Thyroid gland (tissue), 4 donors: ENCODE results near the gene NNT. TPM values are rescaled to one million over a fixed set of nuclear protein-coding genes. Genes with fewer than 3 reads are reported as not detected.

Experiments used
- DNase-seq, 2 donors: peaks; one replicate each; pipeline ENCODE4 v3.0.0-alpha.2; 2019
- H3K27ac ChIP-seq, 3 donors: fragments of 200-600 bp; sonication (generic); 1 replicate in 2 of 3; 2 replicates in 1 of 3; pipeline ENCODE4 v1.5.1; 2016 to 2019; ENCODE audit warnings: mild to moderate bottlenecking in 1 of 3, moderate library complexity in 1 of 3
- H3K27me3 ChIP-seq: fragments of 200-600 bp; sonication (generic); one replicate; pipeline ENCODE4 v1.5.1; 2019
- H3K36me3 ChIP-seq, 2 donors: fragments of 200-600 bp; sonication (generic); one replicate each; pipeline ENCODE4 v1.5.1; 2016 to 2019
- H3K4me1 ChIP-seq, 2 donors: fragments of 200-600 bp; sonication (generic); one replicate each; pipeline ENCODE4 v1.5.1; 2017 to 2019
- H3K4me3 ChIP-seq, 3 donors: fragments of 200-600 bp; sonication (generic); replicated peaks in 1 of 3; 1 replicate in 2 of 3; 2 replicates in 1 of 3; pipeline ENCODE4 v1.5.1; 2016; ENCODE audit warnings: mild to moderate bottlenecking in 1 of 3
- H3K9me3 ChIP-seq: fragments of 200-600 bp; sonication (generic); one replicate; pipeline ENCODE4 v1.5.1; 2017
- CTCF ChIP-seq, 6 experiments: fragments of 200-600 bp in 3 of 6; fragments of 450-650 bp in 3 of 6; sonication (generic) in 3 of 6; IDR thresholded peaks; one replicate each; pipeline ENCODE4 v1.5.1; 2016 to 2019; ENCODE audit warnings: antibody characterized with exemption in 6 of 6, mild to moderate bottlenecking in 2 of 6, inconsistent platforms in 1 of 6, moderate library complexity in 1 of 6
- POLR2A ChIP-seq, 2 donors: fragments of 450-650 bp; IDR thresholded peaks; one replicate each; pipeline ENCODE4 v1.6.1; 2017; ENCODE audit warnings: antibody characterized with exemption in 2 of 2, mild to moderate bottlenecking in 2 of 2, moderate library complexity in 1 of 2
- WGBS, 2 donors: methylation state at CpG; one replicate each; pipeline ENCODE4 v1.1.5; 2017; 5-methylcytosine and 5-hydroxymethylcytosine counted together
- intact Hi-C: fragments of 100-400 bp; cut with DNase I; formaldehyde crosslinking; loops from one replicate; pipeline ENCODE4 v1.15.1; 2023
- total RNA-seq, 4 donors: library from RNA; depleted of rRNA; stranded (reverse); fragments of >200 nt; gene quantifications; one replicate each; pipeline ENCODE4 v1.2.3, GENCODE V29; 2016

The NNT gene
- total RNA-seq, 4 donors from 2014 or later: 95.7 to 125 (median 104) TPM

GRCh38 chr5:43635374-43635773, 32.4 kb downstream of the NNT start:
- Histone ChIP-seq H3K27me3 (no peaks in the 10 kb centered on the region), H3K9me3 (no peaks in the 10 kb centered on the region), H3K4me3 (no peak overlapping the region), H3K27ac (no peak overlapping the region), H3K4me1 (peaks cover 3 to 11% of the 10 kb centered on the region in 2 donors), H3K36me3 (no peaks in the 10 kb centered on the region)
- TF ChIP-seq CTCF (IDR thresholded peaks at IDR 0.05): no peak
- no peak for TF ChIP-seq POLR2A (IDR thresholded peaks at IDR 0.05)
- intact Hi-C loops: no loop called here
- DNase-seq: no peak

- H3K9me3 ChIP-seq: no peaks in the 10 kb centered on the region
- no peak for DNase-seq
- TF ChIP-seq CTCF (IDR thresholded peaks at IDR 0.05) (no peak), POLR2A (IDR thresholded peaks at IDR 0.05) (no peak)
- H3K27ac ChIP-seq: no peak overlapping the region
- H3K36me3 ChIP-seq: no peaks in the 10 kb centered on the region
- WGBS, 2 donors: 88 to 98% methylated on average over 2 of the region's 2 CpGs
- no peaks in the 10 kb centered on the region for H3K27me3 ChIP-seq
- intact Hi-C loops: no loop called here
- H3K4me1 ChIP-seq: peaks cover 3 to 7% of the 10 kb centered on the region in 2 donors
- H3K4me3 ChIP-seq: no peak overlapping the region
These were observed 33.1 kb downstream of the NNT start for GRCh38 chr5:43636076-43636475.

GRCh38 chr5:43637416-43637815, 34.4 kb downstream of the NNT start:
- Histone ChIP-seq H3K27ac (no peak overlapping the region), H3K9me3 (no peaks in the 10 kb centered on the region), H3K4me1 (peaks cover 11% of the 10 kb centered on the region in 2 donors), H3K36me3 (no peaks in the 10 kb centered on the region), H3K27me3 (no peaks in the 10 kb centered on the region), H3K4me3 (no peak overlapping the region)
- TF ChIP-seq POLR2A (IDR thresholded peaks at IDR 0.05): no peak
- TF ChIP-seq CTCF (IDR thresholded peaks at IDR 0.05): no peak
- intact Hi-C loops: no loop called here
- no peak for DNase-seq
- 100% methylated on average over 1 of the region's 1 CpG for WGBS, 2 donors

- 88 to 92% methylated on average over 2 of the region's 2 CpGs for WGBS, 2 donors
- Histone ChIP-seq H3K27me3 (no peaks in the 10 kb centered on the region), H3K36me3 (no peaks in the 10 kb centered on the region), H3K4me3 (no peak overlapping the region), H3K9me3 (no peaks in the 10 kb centered on the region), H3K27ac (no peak overlapping the region), H3K4me1 (peaks cover 12 to 14% of the 10 kb centered on the region in 2 donors)
- TF ChIP-seq POLR2A (IDR thresholded peaks at IDR 0.05) (no peak), CTCF (IDR thresholded peaks at IDR 0.05) (no peak)
- DNase-seq: no peak
- intact Hi-C loops: no loop called here
These were observed 35.1 kb downstream of the NNT start for GRCh38 chr5:43638107-43638506.

GRCh38 chr5:43638546-43638945, 35.6 kb downstream of the NNT start:
- intact Hi-C loops: no loop called here
- Histone ChIP-seq H3K27ac (no peak overlapping the region), H3K36me3 (no peaks in the 10 kb centered on the region), H3K4me1 (peaks cover 12 to 14% of the 10 kb centered on the region in 2 donors), H3K4me3 (no peak overlapping the region), H3K9me3 (no peaks in the 10 kb centered on the region), H3K27me3 (no peaks in the 10 kb centered on the region)
- TF ChIP-seq POLR2A (IDR thresholded peaks at IDR 0.05): no peak
- TF ChIP-seq CTCF (IDR thresholded peaks at IDR 0.05): no peak
- DNase-seq: no peak
